ENCODE results near the gene EFCAB7.
"Not testable (repeated sequence)": the region's sequence is repeated elsewhere in the genome, so short reads cannot be mapped to it uniquely, and the experiment has no call there.

EFCAB7 gene

DNA sequence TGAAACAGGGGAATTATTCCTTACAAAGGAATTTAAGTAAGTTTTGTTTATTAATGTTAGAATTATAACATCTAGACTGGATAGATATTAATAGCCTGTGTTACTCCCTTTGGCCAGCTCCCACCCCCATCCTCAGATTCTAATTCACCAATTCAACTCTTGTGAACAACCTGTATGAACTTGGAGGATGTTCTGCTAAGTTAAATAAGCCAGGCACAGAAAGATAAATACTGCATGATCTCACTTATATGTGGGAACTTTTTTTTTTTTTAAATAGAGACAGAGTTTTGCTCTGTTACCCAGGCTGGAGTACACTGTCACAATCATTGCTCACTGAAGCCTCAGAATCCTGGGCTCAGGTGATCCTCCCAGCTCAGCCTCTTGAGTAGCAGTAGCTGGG lies 32.2 kb downstream of the EFCAB7 start:
- DNase-seq (ENCODE audit: low spot score) = no peak

- DNase-seq (ENCODE audit: low spot score) = no peak
Observed at GRCh38 chr1:63557365-63557987, 34.2 kb downstream of the EFCAB7 start.

DNA sequence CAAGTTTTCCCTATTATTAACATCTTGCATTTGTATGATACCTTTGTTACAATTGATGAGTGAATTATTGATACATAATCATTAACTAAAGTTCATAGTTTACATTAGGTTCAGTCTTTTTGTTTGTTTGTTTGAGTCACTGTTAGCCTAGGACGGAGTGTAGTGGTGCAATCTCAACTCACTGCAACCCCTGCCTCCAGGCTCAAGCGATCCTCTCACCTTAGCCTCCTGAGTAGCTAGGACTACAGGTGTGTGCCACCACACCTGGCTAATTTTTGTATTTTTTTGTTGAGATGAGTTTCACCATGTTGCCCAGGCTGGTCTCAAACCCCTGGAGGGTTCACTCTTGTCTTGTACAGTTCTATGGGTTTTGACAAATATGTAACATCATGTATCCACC lies 36.0 kb downstream of the EFCAB7 start:
- DNase-seq (ENCODE audit: low spot score) = no peak

- DNase-seq (ENCODE audit: low spot score) = no peak
Observed at GRCh38 chr1:63563745-63564144, 40.4 kb downstream of the EFCAB7 start.

DNA sequence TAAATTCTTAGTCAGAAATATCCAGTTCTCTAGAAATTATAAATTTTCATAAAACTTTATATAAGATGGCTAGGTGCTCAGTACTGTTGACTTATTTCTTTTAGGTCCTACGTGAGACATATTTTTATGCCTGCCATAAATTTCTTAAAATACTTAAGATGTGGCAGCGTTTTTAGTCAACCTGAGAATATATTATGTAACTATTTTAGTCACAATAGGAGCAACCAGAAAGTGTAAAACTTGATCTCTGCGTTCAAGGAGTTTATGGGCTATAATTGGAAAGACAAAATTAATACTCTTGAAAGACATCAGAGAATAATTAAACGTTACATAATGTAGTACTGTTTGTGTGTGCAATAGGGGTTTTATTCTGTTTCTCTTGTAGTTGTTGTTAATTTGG lies 45.7 kb downstream of the EFCAB7 start:
- no peak for DNase-seq (ENCODE audit: low spot score)

DNA sequence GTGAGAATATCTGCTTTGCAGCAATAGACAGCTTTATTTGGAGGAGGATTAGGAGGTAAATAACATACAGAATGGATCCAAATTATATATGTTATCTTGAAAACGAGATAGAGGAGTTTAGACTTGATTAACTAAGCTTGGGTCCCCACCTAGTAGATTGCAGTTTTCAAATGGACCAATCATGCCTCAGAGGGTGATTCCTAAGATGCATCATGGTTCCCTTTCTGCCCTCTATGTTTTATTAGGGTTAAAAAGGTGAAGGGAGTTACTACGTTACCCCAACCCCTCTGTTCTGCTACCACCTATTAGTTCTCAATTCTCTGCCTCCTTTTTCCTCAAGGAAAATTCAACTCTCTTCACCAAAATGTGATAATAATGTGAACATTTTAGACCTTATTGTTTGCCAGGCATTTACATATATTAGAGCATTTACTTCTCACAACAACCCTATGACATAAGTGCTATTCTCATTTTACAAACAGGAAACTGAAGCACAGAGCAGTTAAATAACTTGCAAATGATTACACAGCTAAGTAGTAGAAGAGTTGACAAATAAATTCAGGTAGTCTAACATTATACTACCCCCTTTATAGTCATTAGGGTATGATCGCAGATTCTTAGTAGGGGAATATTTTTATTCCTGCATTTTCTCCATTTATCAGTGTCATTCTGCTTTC lies 46.5 kb downstream of the EFCAB7 start:
- no peak for DNase-seq (ENCODE audit: low spot score)

DNA sequence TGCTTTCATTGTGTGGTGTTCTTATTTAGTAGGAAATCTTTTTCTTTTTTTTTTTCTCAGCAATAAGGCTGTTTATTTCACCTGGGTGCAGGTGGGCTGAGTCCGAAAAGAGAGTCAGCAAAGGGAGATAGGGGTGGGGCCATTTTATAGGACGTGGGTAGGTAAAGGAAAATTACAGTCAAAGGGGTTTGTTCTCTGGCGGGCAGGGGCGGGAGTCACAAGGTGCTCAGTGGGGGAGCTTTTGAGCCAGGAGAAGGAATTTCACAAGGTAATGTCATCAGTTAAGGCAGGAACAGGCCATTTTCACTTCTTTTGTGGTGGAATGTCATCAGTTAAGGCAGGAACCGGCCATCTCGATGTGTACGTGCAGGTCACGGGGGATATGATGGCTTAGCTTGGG lies 49.4 kb downstream of the EFCAB7 start:
- DNase-seq (ENCODE audit: low spot score) = not testable (repeated sequence)

- DNase-seq (ENCODE audit: low spot score) = not testable (repeated sequence)
Observed at GRCh38 chr1:63574203-63574796, 51.0 kb downstream of the EFCAB7 start.

DNA sequence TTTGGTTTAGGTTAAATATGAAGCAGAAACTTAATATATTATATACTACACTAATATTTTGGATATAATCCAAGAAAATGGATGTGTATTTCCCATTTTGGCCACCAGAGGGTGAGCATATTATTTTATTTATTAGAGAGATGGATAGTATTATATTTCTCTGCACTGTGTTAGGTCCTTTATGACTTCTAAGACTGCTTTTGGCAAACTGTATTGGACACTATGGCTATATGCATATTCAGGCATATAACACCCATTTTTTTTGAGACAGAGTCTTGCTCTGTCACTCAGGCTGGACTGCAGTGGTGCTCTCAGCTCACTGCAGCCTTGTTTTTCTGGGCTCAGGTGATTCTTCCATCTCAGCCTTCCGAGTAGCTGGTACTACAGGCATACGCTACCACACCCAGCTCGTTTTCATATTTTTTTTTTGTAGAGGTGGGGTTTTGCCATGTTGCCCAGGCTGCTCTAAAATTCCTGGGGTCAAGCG lies 52.1 kb downstream of the EFCAB7 start:
- DNase-seq (ENCODE audit: low spot score) = peak; percentile 60

GRCh38 chr1:63586326-63586725 lies 63.0 kb downstream of the EFCAB7 start:
- not testable (repeated sequence) for DNase-seq (ENCODE audit: low spot score)

DNA sequence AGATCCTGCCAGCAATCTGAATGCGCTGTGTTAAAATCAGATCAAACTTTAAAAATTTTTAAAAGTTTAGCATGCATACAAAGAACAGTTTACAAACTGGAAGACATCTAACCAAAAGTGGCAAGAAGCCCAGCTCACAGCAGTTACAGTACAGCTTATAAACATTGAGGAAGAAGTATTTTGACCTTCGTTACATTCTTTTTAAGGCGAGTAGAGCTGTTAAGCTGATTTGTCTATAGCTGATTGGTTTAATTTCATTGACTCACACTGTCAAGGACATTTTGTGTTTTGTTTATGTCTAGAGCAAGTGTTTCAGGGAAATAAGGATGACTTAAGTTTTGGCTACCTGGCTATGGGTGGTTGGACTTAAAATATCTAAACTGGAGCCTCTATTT lies 66.8 kb downstream of the EFCAB7 start:
- DNase-seq (ENCODE audit: low spot score) = no peak

GRCh38 chr1:63592536-63593302 lies 69.4 kb downstream of the EFCAB7 start:
- no peak for DNase-seq (ENCODE audit: low spot score)

GRCh38 chr1:63593303-63593885 lies 70.1 kb downstream of the EFCAB7 start, which contains the start of gene PGM1:
TSS of gene PGM1 (plus strand) at chr1:63593411. CDS start at chr1:63593489, 78 bp downstream.
- DNase-seq (ENCODE audit: low spot score) = no peak

- no peak for DNase-seq (ENCODE audit: low spot score)
Observed at GRCh38 chr1:63593886-63594605, 70.7 kb downstream of the EFCAB7 start.

DNA sequence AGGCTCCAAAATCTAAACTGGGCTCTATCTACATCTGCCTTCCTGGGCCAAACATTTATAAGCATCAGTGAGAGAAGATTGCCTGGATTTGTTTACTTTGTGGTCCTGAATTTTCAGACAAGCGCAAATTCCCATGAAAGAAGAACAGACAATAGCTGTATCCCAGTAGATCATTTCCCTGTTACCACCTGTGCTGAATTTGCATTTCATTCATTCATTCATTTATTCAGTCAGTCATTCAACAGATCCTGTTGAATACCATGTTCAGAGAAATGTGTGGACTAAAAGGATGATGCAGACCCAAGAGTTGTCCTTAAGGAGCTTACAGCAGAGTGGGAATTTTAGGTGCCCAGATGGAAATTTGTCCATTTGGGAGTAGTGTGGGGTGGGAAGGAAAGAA lies 72.1 kb downstream of the EFCAB7 start:
- no peak for DNase-seq (ENCODE audit: low spot score)

DNA sequence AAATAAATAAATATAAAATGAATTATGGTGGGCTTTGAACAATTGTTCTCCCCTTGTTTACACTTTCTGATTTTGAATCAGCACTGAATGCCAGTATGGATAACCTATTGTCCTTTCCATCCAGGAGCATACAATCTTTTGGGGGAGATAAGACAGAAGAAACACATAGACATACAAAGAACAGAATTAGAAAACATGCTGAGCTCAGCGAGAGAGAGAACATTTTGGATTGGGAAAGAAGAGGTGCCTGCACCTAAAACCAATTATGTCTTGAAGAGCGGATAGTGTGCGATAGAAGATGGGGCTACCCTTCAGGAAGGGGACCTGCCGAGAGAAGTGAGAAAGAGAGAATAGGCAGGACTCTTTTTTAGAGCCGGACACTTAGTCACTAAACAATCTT lies 76.5 kb downstream of the EFCAB7 start:
- no peak for DNase-seq (ENCODE audit: low spot score)

GRCh38 chr1:63600248-63600647 lies 76.9 kb downstream of the EFCAB7 start:
- DNase-seq (ENCODE audit: low spot score) = no peak

DNA sequence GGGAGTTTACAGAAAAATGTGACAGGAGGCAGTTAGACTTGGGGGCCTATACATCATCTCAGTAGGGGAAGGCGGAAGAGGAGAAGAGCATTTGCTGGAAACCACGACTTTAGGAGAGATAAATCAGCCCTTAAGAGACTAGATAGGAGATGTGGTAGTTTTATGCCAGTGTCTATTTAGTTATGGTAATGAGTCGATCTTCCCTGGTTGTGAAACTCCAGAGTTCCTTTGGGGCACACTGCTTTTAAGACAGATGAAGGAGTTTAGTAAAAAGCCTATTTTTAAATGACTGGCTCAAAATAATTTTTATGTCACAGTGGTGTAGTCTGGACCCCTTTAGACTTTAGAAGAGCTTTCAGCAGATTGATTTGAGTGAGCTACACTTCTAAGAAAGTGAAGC lies 77.7 kb downstream of the EFCAB7 start:
- no peak for DNase-seq (ENCODE audit: low spot score)

- DNase-seq (ENCODE audit: low spot score) = no peak
Observed at GRCh38 chr1:63601463-63601862, 78.1 kb downstream of the EFCAB7 start.

- no peak for DNase-seq (ENCODE audit: low spot score)
Observed at GRCh38 chr1:63601912-63602311, 78.6 kb downstream of the EFCAB7 start.

DNA sequence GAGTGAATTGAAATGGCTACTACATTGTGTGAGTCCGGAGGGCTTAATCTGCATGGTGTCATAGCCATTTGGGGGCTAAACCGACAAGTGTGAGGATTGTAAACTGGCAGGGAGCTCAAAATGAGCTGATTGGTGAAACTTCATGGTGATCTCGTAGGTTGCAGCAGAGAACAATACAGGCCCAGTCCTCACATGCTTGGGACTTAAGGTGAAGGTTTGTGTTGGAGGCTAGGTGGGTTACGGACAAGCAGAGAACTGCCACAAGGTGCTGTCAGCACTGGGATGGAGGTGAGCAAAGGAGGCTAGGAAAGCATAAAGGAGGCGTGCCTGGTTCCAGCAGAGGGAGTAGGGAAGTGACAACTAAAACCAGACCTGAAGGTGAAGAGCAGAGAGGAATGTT lies 79.3 kb downstream of the EFCAB7 start:
- no peak for DNase-seq (ENCODE audit: low spot score)

DNA sequence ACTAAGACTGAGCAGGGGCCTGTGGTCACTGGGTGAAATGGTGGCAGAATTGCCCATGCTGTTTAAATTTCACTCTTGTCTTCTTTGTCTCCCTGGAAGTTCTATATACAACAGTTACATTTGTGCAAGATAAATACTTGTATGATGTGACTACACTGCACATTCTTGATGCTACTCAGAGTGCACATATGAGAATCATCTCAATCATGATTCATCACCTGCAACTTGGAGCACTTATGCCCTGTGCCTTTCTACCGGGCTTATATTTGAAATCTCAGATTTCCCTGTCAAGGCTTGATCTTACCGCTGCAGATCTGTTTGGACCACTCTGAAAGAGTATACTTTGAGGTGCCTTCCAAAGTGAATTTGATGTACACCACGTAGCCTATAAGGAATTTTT lies 80.5 kb downstream of the EFCAB7 start:
- no peak for DNase-seq (ENCODE audit: low spot score)

All from hematopoietic multipotent progenitor cell treated with erythropoietin and hydrocortisone succinate and interleukin-3 and kit ligand, for 15 days (in vitro differentiated cells).